Glutamatergic neuron (in vitro differentiated cells): ENCODE data around the gene TCTN3. TPM values are rescaled to one million over a fixed set of nuclear protein-coding genes. Genes with fewer than 3 reads are reported as not detected.

Experiments used
- DNase-seq: peaks from one replicate; pipeline ENCODE4 v3.0.0; 2022
- H3K27ac Mint-ChIP-seq: one replicate; pipeline ENCODE4 v1.8.0; 2020; ENCODE audit warnings: mild to moderate bottlenecking, mixed read lengths, inconsistent platforms; ENCODE audit not compliant: unreplicated experiment
- H3K27me3 Mint-ChIP-seq: one replicate; pipeline ENCODE4 v1.8.0; 2020; ENCODE audit warnings: mild to moderate bottlenecking, moderate library complexity, mixed read lengths, inconsistent platforms; ENCODE audit not compliant: unreplicated experiment
- H3K36me3 Mint-ChIP-seq: one replicate; pipeline ENCODE4 v1.8.0; 2020; ENCODE audit warnings: mild to moderate bottlenecking, mixed read lengths, inconsistent platforms; ENCODE audit not compliant: unreplicated experiment
- H3K4me1 Mint-ChIP-seq: one replicate; pipeline ENCODE4 v1.8.0; 2020; ENCODE audit warnings: mild to moderate bottlenecking, low read depth, mixed read lengths, inconsistent platforms; ENCODE audit not compliant: unreplicated experiment
- H3K4me3 Mint-ChIP-seq: one replicate; pipeline ENCODE4 v1.8.0; 2020; ENCODE audit warnings: mild to moderate bottlenecking, mixed read lengths, inconsistent platforms; ENCODE audit not compliant: unreplicated experiment
- H3K9me3 Mint-ChIP-seq: one replicate; pipeline ENCODE4 v1.8.0; 2020; ENCODE audit warnings: mild to moderate bottlenecking, moderate library complexity, mixed read lengths, inconsistent platforms; ENCODE audit not compliant: unreplicated experiment
- total RNA-seq: library from RNA; stranded (reverse); fragmentation: NEBNext Ultra II Directional; extraction: Animal tissue kit (Norgen Biotek cat#: 25700); gene quantifications from one replicate; pipeline ENCODE4 v1.2.1, GENCODE V29; 2021; ENCODE audit not compliant: unreplicated experiment
- TF ChIP-seq, protein P1 (sequence below): fragments of 200-600 bp; sonication (generic); IDR thresholded peaks from one replicate; pipeline ENCODE4 v1.5.0; 2021; ENCODE audit not compliant: partially characterized antibody, unreplicated experiment

The TCTN3 gene
- total RNA-seq, 1 donor from 2014 or later, result 14.7 TPM

DNA sequence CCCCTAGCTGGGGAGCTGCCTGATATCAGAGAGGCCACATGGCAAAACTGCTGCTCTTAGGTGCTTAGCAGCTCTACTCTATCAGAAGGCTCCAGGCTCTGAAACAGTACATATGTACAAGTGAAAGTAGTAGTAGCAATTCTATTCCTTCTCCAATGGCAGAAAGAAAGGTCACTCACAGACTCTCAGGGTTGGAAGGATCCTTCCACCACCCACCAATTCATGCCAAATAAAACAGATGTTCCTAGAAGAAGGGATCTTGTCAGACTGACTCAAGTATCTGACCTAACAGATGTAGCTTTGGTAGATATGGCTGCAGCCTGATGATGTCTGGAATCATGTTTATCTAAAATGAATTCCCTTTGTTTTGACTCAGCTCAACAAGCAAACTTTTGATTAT is 29.2 kb downstream of the TCTN3 start:
- DNase-seq, result no peak
- no peaks in the 10 kb centered on the region for H3K27me3 Mint-ChIP-seq
- TF ChIP-seq, protein P1, sequence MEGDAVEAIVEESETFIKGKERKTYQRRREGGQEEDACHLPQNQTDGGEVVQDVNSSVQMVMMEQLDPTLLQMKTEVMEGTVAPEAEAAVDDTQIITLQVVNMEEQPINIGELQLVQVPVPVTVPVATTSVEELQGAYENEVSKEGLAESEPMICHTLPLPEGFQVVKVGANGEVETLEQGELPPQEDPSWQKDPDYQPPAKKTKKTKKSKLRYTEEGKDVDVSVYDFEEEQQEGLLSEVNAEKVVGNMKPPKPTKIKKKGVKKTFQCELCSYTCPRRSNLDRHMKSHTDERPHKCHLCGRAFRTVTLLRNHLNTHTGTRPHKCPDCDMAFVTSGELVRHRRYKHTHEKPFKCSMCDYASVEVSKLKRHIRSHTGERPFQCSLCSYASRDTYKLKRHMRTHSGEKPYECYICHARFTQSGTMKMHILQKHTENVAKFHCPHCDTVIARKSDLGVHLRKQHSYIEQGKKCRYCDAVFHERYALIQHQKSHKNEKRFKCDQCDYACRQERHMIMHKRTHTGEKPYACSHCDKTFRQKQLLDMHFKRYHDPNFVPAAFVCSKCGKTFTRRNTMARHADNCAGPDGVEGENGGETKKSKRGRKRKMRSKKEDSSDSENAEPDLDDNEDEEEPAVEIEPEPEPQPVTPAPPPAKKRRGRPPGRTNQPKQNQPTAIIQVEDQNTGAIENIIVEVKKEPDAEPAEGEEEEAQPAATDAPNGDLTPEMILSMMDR, result no peak
- no peaks in the 10 kb centered on the region for H3K36me3 Mint-ChIP-seq
- H3K4me3 Mint-ChIP-seq, result no peak overlapping the region
- H3K27ac Mint-ChIP-seq, result no peak overlapping the region
- no peaks in the 10 kb centered on the region for H3K4me1 Mint-ChIP-seq
- H3K9me3 Mint-ChIP-seq, result no peaks in the 10 kb centered on the region

GRCh38 chr10:95663496-95663895 is 30.2 kb downstream of the TCTN3 start:
- H3K36me3 Mint-ChIP-seq, result no peaks in the 10 kb centered on the region
- TF ChIP-seq, protein P1, result no peak
- DNase-seq, result no peak
- no peak overlapping the region for H3K4me3 Mint-ChIP-seq
- no peaks in the 10 kb centered on the region for H3K27me3 Mint-ChIP-seq
- H3K4me1 Mint-ChIP-seq, result no peaks in the 10 kb centered on the region
- H3K9me3 Mint-ChIP-seq, result no peaks in the 10 kb centered on the region
- no peak overlapping the region for H3K27ac Mint-ChIP-seq

GRCh38 chr10:95661818-95662217 is 31.9 kb downstream of the TCTN3 start:
- DNase-seq, result no peak
- Mint-ChIP-seq H3K9me3 (no peaks in the 10 kb centered on the region), H3K4me3 (no peak overlapping the region), H3K4me1 (no peaks in the 10 kb centered on the region), H3K36me3 (no peaks in the 10 kb centered on the region), H3K27ac (no peak overlapping the region), H3K27me3 (no peaks in the 10 kb centered on the region)
- TF ChIP-seq, protein P1, result no peak

DNA sequence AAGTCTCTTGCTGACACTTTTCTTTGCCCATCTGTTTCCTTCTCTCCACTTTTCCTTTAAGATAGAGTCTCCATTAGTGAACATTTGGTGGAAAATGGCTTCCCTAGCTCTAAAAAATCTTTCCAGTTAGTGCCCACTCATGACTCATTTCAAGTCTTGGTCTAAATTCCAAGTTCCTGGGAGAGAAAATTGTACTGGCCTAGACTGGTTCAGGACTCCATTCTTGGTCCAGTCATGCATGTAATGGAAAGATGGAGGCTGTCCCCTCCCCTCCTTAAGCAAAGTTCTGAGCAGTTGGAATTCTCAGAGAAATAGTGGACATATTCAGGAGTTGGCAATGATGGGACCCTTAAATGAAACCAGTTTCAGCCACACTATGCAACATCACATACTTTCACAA is 33.4 kb downstream of the TCTN3 start:
- Mint-ChIP-seq H3K36me3 (no peaks in the 10 kb centered on the region), H3K27ac (no peak overlapping the region), H3K27me3 (peaks cover 6% of the 10 kb centered on the region), H3K4me3 (no peak overlapping the region), H3K9me3 (peaks cover 2% of the 10 kb centered on the region), H3K4me1 (peaks cover 5% of the 10 kb centered on the region)
- no peak for DNase-seq
- TF ChIP-seq, protein P1, result no peak

DNA sequence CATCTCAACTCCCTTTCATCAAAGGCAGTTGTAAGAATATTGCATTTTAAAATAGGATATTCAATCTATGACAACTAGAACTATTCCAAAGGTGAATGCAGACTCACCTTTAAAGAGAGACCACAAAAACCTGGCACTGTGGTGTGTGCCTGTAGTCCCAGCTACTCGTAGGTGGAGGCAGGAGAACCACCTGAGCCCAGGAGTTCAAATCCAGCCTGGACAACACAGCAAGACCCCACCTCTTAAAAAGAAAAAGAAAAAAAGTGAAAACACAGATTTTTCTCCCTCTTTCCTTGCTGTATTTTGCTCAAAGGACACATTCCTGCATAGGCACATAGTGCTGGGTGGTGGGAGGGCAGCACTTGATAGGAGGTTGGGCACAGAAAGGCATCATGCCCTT is 36.5 kb downstream of the TCTN3 start:
- Mint-ChIP-seq H3K9me3 (peaks cover 2% of the 10 kb centered on the region), H3K36me3 (no peaks in the 10 kb centered on the region), H3K4me1 (peaks cover 6% of the 10 kb centered on the region), H3K27ac (no peak overlapping the region), H3K27me3 (peaks cover 6% of the 10 kb centered on the region), H3K4me3 (peak overlapping the region; percentile 96)
- DNase-seq, result no peak
- TF ChIP-seq, protein P1, result no peak
